Stimulated activated CD8-positive, alpha-beta memory T cell treated with anti-CD3 and anti-CD28 coated beads, Interleukin-4, amount 100 ng/mL, for 48 hours (primary cell): Measurements from ENCODE around the gene VWA3A.
"Not testable (repeated sequence)": the region's sequence is repeated elsewhere in the genome, so short reads cannot be mapped to it uniquely, and the experiment has no call there.

Experiments
- DNase-seq: peaks from one replicate; pipeline ENCODE4 v3.0.0-alpha.2; 2020

Gene VWA3A

DNA sequence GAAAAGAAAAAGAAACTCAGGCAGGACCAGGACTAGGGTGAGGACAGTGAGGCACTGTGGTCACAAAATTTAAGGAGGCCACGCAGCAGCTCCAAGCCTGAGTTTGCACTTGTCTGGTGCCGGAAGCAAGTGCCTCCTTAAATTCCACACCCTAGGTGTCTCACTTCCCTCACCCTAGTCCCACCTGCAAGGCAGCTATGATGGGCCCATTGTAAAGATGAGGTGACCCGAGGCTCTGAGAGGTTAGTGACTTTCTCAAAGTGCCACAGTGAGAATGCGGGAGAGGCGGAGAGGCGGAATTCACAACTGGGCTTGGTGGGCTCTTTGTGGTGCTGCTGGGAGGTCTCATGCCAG is 92.3 kb downstream of the VWA3A start:
- DNase-seq = no peak

DNA sequence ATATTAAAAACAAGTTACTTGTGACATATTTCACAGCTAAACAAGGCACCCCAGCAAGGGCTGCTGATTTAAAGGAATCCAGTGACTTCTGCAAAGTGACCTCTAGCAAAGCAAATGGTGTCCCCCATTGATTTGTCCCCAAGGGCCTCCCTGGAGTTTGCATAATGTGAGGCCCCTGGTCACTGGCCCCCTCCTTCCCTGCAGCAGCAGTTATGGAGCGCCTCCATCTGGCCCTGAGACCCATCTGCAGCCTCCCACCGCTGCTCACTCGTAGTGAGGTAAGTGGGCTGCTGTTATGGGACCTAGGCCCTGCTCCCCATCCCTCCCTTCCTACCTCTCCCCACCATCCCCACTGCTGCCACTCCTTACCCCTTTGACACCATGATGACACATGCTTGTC is 94.2 kb downstream of the VWA3A start:
- no peak for DNase-seq

- no peak for DNase-seq
Measured at GRCh38 chr16:22188267-22188594, 95.9 kb downstream of the VWA3A start.

DNA sequence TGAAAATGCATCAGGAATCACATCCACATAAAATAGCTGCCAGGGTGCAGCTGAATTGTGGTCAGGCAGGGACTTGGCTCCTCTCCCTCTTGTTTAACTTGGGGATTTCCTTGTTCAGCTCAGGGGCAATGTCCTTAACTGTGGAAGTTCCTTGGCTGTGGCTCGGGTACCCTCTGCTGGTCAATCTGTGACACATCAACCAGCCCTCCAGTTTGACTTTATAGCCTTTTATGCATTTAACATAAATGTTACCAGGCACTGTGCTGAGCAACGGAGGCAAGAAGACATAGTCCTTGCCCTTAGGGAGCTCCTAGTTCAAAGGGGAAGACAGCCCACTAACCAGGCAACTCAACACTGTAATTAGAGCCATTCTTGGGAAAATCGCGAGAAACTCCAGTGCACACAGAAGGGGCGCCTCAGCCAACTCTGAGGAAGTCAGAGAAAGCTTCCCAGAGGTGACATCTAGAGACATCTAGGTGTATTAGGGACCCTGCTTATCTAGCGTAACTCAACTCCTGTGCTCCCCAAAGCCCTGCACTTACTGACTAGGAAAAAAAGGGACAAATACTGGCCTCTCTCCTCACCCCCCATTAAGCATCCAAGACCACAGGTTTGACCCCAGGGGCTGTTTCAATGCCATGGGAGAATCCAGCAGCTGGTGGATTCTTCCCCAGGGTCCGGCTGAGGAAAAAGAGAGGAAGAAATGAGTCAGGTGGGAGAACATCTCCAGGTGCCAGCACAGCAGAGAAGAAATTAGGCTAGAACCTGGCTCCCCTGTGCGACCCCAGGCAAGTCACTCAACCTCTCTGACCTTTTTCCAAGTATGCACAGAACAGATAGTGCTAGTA is 96.5 kb downstream of the VWA3A start:
- peak; percentile 64 for DNase-seq

DNA sequence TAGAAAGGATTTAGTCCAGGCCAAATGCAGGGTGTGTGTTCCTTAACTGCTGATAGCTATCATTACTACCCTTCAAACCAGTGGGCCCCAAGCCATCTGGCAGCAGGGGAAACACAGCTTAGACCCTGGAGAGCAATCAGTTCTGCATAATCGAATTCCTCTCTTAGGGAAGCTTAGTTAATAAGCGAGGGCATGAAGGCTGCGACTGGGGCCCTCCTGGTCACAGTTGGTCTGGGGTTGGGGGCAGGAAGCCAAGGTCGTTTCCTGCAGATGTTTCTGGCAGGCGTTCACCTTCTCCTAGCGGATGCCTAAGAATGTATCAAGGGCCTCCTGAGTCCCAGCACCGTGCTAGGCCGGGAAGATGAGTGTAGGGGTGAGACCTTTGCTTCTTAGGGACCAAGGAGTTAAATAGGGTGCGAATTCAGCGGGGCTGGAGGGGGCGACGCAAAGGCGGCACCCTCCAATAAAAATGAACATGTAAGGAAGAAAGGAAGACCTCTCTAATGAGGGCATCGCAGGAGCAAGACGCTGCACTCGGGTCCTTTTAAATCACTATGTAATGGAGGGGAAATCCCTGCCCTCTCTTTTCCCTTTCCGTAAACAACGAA is 97.2 kb downstream of the VWA3A start:
- peak; percentile 36 for DNase-seq

DNA sequence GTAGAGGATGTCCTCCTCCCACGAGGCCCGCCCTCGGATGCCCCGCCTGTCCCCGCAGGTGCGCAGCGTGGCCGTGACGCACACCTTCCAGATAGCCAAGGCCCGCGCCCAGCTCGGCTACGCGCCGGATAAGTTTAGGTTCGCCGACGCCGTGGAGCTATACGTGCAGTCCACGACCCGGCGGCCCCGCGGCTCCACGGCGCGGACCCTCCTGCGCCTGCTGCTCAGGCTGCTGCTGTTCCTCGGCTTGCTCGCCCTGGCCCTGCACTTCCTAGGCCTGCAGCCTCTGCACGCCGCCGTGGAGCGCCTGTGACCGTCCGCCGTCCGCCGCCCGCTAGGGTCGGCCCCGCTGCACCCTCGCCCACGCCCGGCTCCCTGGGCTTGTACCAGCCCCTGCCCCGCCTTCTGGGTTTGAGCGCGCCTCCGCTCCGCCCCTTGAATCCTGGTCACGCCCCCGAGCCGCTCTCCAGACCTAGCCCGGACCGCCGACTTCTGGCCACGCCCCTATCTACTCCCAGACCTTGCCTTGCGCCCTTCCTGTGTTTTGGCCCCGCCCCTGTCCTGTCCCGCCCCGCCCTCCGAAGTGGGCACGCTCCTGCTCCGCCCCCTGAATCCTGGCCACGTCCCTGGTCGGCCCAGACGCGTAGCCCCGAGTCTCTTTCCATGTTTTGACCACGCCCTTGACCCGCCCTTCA is 97.9 kb downstream of the VWA3A start:
- peak; percentile 100 for DNase-seq

- DNase-seq = peak; percentile 99
Measured at GRCh38 chr16:22190776-22191531, 98.6 kb downstream of the VWA3A start.

- peak; percentile 57 for DNase-seq
Measured at GRCh38 chr16:22191532-22192260, 99.4 kb downstream of the VWA3A start.

DNA sequence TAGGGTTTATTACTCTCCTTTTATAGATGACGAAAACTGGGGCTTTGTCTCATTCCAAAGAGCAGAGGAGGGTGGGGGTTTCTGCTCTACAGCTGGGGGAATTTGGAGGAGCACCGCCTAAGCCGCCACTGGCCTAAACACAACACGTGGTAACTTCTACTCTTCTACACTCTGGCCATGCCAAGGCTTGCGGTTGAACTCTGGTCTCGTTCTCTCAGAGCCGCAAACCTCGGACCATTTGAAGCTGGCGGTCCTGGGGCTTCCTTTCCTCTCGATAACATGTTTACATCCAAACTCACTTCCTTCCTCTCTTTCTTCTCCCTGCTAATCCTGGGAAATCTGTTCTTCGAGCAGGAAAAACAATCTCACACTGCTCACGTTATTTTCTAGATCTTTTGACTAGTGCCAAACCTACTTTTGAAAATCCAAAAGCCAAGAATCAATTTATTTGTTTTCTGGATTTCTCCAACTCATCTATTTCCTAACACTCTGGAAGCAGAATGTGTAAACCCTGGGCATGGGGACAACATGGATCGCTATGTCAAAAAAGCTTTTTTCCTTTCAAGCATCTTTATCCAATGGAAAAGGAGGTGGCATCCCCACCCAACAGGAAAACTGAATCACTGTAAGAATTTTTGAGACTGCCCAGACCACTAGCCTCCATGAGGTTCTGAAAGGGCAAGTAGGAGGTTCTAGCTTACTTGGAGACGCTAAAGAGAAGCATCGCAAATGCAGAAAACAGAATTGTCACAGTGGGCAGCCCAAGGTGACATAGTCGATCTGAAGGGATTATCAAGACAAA is 100.1 kb downstream of the VWA3A start:
- DNase-seq = peak; percentile 83

GRCh38 chr16:22193063-22193411 is 100.7 kb downstream of the VWA3A start:
- DNase-seq = no peak

GRCh38 chr16:22194707-22195444 is 102.5 kb downstream of the VWA3A start:
- no peak for DNase-seq

DNA sequence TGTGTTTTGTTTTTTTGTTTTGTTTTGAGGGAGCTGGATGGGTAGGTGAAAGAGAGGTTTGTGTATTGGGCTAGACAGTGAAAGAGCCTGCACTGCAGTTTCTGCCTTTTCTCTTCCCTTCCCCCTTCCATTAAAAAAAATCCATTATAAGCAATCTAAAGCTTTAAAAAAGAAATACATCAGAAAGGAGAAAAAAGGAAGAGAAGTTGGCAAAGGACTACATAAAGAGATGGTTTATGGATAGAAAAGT is 103.0 kb downstream of the VWA3A start:
- no peak for DNase-seq

GRCh38 chr16:22195695-22196558 is 103.6 kb downstream of the VWA3A start:
- DNase-seq = peak; percentile 98

DNA sequence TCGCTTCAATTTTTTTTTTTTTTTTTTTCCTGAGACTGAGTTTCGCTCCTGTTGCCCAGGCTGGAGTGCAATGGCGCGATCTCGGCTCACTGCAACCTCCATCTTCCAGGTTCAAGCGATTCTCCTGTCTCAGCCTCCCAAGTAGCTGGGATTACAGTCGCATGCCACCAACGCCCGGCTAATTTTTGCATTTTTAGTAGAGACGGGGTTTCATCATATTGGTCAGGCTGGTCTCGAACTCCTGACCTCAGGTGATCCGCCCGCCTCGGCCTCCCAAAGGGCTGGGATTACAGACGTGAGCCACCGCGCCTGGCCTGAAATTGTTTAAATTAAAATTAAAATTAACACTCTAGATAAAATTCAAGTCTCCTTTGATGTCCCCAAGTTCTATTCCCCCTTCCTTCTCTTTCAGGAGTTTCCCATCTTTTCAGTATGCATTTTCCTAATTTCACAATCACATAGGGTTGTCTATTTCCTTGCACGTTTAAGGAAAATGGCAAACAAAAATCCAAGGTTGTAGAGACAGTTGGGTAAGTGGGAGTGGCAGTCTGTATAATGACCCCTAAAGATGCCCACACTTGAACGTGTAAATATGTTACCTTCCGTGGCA is 104.3 kb downstream of the VWA3A start:
- DNase-seq = not testable (repeated sequence)

DNA sequence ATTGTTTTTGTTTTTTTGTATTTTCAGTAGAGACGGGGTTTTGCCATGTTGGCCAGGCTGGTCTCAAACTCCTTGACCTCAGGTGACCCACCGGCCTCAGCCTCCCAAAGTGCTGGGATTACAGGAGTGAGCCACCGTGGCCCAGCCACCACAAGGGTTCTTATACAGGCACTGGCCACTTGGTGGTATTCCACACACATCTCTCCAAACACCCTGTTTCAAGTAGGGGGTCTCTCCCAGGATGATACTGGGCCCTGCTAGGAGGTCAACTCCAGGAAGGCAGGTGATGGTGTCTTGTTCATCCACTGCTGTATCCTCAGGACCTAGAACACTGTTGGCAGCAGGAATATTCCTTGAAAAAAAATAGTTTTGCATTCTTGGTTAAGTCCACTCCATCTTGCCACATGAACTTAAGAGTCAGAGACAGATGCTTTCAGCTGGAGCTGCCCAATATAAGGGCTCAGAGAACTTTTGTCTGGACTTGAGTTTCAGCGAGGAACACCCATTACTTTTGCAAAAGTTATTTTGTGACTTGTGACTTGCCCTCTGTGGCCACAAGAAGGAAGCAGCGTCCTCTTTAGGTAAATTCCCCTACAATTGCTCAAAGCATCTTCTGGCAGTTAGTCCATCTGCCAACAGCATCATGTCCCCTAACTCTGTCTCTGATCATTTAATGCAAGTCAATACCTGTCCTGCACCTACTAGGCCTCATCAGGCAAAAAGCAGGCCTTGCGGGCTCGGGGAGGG is 106.4 kb downstream of the VWA3A start:
- DNase-seq = no peak

GRCh38 chr16:22202261-22202637 is 109.9 kb downstream of the VWA3A start:
- no peak for DNase-seq

DNA sequence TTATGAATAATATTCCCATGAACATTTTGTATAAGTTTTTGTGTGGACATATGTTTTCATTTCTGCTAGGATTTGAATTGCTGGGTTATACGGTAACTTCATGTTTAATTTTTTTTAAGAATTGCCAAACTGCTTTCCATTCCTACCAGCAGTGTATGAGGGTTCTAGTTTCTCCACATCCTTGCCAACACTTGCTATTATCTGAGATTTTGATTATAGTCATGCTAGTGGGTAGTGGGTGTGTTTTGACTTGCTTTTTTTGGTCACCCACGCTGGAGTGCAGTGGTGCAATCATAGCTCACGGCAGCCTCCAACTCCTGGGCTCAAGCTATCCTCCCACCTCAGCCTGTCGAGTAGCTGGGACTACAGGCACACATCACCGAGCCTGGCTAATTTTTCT is 110.8 kb downstream of the VWA3A start:
- DNase-seq = no peak

- DNase-seq = no peak
Measured at GRCh38 chr16:22204091-22204655, 111.8 kb downstream of the VWA3A start.

DNA sequence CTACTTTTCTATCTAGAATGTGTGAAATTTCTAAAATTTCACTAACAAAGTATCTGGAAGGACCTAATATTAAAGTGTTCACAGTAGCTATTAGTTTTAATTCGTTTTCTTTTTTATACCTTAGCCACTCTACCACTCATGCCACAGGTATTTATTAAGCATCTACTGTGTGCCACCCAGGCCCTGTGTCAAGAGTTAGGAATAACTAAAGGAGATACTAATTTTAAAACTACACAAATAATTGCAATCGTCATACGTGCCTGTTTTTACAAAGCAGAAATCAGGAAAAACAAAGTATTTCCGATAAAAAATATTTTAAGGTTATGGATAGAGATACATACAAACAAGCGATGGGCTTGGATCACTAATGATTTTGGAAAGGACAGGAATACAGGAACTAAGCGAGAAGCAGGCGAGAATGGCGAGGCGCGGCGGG is 113.3 kb downstream of the VWA3A start:
- DNase-seq = no peak
